Measurements from ENCODE around the gene NT5C3B. TPM values are rescaled to one million over a fixed set of nuclear protein-coding genes. Genes with fewer than 3 reads are reported as not detected.

NT5C3B gene
- polyA plus RNA-seq, 10 donors: 32.4 to 79.1 (median 45.9) TPM

DNA sequence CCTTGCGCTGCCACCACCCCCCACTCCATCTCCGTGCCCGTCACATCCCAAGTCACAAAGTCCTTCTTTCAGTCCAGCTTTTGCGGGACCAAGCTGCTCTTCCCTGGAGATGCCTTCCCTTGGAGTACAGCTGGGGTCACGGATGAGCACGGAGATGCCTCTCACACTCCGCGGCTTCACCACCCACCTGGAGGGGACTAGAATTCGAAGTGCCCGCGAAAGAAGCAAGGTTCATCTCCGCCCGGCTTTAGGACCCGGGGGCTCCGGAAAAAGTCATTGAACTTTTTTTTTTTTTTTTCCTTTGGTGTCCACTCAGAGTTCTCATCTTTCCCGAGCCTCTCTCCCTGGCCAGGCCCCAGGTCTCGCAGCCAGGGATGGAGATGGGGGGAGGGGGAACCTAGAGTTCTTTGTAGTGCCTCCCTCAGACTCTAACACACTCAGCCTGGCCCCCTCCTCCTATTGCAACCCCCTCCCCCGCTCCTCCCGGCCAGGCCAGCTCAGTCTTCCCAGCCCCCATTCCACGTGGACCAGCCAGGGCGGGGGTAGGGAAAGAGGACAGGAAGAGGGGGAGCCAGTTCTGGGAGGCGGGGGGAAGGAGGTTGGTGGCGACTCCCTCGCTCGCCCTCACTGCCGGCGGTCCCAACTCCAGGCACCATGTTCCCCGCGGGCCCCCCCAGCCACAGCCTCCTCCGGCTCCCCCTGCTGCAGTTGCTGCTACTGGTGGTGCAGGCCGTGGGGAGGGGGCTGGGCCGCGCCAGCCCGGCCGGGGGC, 23.5 kb downstream of the NT5C3B start, which contains the start of gene FKBP10:
FKBP10 (plus strand) TSS at position 624 of the 771 bp plus-strand sequence; CDS start at position 655, 31 bp downstream.
- DNase-seq: peak; percentile 92 to 97 (median 93)

DNA sequence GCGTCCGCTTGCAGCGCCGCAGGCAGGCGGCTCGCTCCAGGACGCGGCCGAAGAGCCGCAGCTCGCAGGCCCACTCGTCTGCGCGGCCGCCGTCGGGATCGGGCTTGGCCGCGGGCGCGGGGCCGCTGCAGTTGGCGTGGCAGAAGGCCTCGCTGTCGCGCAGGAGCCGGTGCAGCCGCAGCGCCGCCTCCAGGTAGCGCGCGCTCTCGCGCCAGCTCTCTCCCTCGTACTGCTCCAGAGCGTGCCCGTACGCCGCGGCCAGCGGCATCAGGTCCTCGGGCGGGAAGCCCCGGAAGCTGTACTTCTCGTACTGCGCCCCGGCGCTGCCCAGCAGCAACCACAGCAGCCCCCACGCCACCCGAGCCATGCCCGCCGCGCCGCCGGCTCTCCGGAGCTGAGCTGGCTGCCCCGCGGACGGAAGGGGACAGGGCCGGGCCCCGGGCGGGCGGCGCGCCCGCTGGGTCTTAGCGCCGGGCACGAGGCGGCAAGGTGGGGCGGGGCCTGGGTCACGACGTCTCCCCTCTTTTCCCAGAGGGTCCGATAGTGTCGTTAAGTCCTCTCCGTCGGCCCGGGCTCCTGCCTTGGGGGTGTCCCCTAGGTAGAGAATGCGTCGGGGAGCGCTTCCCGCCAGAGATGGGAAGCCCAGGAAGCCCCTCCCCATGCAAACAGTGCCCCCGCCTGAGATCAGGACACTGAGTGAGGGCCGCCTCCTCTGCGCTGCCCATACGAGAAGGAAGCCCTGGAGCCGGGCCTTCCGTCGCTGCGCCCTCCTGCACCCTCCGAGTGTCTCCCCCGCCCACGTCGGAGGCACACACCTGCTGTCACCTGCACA, 24.3 kb downstream of the NT5C3B start, which contains the start of gene P3H4:
P3H4 (minus strand) TSS at position 401 of the 832 bp plus-strand sequence; CDS start at position 367, 34 bp downstream.
- peak; percentile 78 to 98 (median 91) for DNase-seq

DNA sequence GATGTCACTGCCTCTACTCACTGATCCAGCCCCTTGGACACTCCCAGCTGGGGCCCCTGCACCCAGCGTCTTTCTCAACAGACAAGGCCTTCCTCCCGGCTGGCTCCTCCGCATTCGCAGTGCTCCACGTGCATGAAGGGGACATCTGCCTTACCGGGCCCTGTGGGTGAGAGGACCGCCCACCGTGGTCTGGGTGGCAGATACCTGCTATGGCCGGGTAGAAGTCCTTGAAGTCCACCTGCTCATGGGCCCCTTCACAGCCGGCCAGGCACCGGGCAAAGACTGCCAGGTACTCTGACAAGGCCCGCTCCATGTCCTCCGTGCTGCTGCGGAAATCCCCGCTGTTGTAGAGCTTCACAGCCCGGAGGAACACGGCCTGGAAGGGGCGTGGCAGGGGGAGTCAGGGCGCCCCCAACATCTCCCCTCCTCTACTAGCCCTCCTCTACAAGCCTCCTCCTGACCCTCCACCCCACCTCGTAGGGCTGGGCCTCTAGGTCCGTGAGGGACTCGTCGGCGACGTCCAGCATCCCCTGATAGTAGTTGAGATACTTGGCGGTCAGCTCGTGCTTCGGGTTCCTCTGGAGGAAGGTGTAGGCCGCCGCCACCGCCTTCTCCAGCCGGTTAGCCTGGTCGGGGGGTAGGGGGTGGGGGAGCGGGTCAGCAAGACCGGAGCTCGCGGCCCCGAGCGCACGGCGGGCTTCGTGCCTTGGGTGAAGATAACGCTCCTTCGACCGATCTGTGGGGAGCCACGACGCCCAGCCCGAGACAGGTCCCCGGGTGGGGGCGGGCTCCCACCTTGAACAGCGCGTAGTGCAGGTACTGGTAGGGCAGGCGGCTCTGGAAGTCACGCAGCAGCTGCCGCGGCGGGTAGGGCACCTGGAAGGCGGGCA, 25.1 kb downstream of the NT5C3B start:
- no peak for DNase-seq

DNA sequence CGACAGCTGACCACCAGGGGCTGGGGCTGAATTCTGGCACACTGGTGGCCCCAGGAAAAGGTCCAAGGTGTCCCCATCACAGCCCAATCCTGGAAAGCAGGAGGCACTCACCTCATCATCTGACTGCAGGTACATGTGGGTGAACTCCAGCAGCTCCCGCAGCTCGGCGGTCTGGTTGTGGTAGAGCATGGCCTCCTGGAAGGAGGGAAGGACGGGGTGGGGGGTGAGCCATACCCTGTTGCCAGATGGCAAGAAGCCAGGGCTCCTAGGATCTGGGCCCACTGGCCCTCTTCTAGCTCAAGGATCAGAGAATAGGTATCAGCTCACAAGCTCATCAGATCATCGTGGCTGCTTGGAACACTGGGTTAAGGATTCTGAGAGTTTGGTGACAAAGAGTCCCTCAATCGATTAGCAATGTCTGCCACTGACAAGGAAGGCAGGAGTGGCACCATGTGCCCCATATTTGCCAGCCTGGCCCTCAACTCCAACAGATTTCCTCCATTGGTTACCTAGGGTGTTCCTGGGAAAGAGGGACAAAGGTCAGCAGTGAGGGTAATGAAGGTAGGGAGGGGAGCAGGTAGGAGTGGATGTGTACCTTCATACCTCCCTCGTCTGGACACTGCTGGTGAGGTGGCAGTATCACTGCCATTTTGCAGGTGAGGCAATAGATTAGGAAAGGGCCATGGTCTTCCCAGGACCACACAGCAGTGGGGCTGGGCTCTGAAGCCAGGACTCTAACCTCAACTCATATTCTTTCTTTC, 29.2 kb downstream of the NT5C3B start:
- DNase-seq: no peak

DNA sequence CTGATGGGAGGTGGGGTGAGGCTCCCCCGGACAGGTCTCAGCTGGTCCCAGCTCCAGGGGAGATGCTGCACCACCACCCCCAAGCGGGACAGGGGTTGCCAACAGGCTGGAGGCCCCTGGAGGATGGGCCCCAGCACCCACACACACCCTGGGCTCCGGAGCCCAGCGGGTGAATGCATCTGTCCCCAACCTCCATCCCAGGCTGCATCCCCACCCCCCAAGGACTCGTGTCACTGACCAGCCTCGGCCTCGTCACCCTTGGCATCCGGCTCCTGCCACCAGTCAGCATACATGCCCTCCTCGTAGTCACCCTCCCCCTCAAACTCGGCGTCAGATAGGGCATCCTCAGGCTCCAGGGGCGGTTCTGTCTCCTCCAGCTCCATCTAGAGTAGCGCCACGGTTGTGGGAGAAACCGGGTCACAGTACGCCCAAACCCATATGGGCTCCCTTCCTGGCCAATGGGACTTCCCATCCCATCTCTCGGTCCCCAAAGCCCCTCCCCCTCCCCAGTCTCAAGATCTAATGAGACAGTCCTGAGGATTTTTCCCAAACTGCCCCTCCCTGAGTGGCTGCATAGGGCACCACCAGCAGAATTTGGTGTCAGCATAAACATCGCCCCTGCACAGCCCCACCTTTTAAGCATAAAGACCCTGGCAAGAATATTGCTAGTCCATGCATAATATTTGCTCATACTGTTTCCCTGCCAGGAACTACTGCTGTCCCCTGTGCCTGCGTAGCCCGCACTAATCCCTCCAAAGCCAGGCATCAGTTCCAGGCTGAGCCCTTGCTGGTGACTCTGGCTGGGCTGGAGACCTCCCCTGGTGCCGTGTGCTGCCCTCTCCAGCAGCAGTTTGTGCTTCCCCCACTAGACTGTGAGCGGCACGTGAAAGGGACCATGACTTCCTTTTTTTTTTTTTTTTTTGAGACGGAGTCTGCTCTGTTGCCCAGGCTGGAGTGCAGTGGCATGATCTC, 32.7 kb downstream of the NT5C3B start:
- peak in 1 of 3 donors; percentile 33 for DNase-seq

DNA sequence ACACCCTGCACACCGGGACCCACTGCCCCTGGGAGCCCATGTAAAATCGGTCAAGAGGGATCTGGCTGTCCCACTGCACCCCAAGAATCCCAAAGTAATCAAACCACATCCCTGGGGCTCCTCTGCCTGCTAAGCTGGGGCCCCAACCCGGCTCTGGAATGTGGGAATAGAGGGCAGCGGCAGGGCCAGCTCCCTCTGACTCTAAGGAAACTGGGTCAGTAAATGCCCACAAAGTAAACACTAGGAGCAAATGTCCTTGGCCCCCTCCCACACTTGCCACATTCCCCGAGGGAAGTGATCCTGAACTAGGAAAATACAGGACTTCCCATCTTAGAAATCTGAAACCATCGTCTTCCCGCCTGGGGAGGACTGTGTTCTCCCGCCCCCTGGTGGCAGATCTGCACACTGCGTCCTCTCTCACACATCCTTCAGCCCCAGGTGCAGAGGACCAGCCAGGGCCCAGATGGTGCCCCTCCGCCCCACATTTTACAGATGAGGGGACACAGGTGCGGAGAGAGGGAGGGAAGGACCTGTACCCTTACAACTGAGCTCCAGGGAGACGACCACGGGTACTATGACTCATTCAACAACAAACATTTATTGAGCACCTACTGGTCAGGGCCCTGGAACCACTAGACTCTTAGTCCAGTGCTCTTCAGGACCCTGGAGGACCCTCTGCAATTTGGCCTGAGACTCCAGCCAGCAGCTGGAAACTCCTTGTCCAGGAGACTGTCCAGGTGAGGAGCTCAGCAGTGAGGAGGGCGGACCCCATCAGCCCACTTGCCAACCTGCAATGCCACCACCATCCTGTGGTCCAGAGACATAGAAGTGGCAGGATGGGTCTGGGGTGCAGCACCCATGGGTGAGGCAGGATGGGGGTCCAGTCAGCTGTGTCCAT, 34.4 kb downstream of the NT5C3B start:
- peak; percentile 64 to 91 (median 86) for DNase-seq

DNA sequence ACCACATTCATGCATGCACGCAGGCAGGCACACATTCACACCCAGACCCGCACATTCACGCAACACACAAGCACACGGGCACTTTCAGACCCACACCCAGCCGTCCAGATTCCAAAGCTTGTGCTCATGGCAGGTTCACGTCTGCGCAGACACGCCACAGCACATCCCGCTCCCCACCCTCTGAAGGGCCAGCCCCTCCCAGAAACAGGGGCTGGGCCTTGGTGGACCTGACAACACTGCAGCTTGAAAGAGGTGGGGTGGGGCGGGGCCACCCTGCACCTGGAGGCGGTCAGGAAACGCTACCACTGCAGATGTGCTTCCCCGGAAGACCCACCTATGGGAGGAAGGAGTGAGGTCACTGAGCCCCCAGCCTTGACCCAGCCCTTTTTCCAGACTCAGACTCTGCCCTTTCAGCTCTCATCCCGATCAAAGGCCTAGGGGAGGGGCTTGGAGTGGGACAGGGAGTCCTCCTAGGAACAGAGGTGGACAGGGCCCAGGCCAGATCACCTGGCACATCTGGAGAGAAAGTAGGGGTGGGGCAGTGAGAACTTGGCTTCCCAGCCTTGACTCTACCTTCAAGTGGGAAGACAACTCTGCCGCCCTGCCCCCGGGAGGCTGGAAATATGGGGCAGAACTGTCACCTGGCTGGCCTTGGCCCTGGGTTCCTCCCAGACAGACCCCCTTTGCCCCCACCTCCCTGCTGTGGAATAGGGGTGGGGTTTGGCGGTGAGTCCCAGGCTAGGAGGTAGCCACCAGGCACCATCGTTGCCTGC, 35.2 kb downstream of the NT5C3B start:
- DNase-seq: no peak

DNA sequence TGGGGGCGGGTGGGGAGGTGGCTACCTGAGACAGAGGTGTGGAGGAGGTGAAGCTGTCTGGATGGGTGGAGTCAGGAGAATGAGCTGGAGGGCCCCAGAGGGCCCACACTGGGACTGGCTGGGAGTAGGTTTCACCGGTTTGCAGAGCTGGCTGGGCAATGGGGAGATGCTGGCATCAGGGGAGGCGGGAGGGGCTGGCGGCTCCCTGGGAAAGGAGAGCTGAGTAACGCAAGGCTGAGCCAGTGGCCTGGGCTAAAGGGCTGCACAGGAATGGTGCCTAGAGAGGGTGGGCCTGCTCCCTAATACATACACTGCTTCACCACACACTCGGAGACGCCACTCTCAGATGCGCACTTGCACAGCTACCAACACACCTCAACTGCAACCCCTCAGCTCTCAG, 36.7 kb downstream of the NT5C3B start:
- no peak for DNase-seq

DNA sequence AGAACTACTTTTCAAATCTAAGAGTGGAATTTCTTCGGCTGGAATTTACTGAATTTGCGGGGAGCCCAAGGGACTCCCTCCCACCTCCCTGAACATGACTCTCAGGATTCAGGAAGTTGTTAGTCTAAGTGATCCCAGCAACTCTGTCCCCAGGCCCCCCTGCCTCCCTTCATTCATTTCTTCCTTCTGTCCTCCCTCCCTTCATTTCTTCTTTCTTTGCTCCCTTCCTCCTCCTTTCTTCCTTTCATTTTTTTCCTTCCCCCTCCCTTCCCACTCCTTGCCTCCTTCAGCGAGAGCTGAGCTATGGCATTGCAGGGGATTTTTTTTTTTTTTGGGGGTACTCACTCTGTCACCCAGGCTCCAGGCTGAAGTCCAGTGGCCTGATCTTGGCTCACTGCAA, 38.7 kb downstream of the NT5C3B start:
- no peak for DNase-seq

DNA sequence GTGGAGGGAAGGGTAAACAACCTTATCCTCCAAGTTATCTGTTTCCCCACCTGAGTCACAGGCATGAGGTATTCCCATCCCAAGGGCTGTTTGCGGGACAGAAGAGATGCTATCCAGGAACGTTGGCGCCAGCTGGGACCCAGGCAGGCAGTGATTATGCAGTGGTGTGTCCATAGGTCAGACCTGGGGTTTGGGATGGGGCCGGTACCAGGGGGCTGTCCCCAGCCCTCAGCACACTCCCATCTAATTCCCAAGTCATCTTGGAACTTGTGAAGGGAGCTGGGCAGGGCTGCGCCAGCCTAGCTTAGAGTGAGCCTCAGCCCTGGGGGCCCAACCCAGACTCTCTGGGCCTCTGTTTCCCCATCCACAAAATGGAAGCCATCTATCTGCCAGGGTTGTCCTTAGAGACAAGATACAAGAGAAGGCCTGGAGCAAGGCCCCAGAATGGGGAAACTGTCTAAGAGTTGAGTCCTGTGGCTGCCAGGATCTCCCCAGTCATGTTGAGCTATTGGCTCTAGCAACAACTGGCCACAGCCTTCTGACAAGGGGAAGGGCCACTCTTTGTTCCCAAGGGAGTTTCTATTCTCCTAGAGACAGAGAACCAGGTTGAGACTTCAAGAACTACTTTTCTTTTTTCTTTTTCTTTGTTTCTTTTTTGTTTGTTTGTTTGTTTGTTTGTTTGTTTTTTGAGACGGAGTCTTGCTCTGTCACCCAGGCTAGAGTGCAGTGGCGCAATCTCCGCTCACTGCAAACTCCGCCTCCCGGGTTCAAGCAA, 39.7 kb downstream of the NT5C3B start:
- no peak for DNase-seq

DNA sequence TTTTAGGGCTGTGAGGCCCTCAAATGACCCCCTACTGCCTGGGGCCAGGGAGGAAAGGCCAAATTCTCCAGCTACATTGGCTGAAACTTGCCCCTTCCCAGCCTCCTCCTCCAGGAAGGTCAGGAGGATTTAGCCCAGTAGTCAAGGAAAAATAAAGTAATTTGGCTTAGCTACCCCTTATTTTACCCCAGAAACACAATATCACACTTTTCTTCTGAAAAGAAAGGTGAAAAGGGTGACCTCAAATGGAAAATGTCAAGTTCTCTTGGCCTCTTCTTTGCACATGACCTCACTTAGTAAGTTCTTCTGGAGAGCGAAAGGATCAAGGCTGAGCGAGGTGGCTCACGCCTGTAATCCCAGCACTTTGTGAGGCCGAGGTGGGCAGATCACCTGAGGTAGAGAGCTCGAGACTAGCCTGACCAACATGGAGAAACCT, 41.5 kb downstream of the NT5C3B start:
- DNase-seq: no peak

DNA sequence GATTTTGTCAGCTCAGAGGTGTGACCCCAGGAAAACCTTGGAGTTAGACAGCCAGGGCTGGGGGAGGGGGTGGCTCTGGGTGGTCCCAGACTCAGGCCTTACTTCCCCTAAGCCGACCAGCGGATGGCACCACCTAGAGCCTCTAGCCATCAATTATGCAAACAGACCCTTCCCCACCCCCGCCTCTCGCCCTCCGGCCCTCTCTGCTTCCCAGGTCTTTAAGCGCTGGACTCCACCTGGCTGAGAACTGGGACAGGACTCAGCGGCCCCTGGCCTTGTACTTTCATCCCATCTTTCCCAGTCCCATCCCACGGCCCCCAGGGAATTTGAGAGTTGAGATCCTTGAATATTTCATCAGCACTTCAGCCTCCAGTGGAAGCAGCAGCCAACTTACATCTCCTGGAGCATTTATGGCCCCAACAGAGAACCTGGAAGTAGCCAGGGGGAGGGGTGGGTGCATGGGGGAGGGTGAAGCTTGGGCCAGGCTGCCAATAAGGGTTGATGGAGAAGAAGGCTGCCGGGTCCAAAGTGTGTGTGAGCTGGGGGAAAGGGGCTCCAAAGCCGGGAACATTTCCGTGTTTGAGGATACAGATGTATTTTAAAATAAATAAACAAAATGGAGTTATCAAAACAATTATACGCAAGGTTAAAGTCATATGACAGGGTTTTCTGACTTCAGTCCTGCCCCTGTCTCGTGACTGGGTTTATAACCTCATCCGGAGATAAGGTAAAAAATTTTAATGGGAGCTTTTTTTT, 42.1 kb downstream of the NT5C3B start:
- no peak for DNase-seq

DNA sequence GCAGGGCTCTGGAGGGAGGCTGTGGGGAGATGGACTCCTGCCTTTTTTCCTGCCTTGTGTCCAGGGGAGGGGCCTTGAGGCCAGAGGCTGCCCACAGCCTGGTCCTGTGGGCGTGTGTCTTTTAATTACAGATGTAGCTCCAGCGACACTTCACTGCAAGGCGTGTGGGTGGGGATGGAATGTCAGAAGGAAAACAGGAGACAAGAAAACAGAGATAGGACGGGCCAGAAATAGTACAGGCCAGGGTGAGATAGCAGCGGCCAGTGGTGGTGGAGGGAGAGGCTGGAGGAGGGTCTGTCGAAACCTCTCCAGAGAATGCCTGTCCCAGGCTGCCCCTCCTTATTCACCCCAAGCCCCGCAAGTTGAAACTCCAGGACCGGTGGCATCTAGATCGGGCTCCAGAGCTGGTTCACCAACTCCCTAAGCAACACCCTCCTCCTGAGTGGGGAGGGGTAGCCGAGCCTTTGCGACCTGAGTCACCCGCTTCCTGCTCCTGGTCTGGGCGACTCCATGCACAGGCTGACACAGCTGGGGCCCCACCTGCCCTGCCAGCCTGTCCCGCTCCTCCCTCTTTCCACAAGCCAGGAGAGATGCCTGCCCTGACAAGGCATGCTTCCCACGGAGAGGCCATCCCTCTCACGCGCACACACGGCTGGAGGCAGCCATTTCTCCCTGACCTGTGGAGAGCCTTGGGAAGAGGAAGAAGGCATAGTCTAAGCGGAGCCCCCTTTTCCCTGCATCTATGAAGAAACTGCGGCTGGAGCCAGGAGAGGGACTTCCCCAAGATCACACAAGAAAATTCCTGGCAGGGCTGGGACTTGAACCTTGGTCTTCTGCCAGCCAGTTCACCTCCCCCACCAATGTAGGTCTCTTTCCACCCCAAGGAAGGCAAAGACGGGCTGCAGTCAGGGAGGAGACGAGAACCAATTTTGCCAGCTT, 42.9 kb downstream of the NT5C3B start:
- no peak for DNase-seq

DNA sequence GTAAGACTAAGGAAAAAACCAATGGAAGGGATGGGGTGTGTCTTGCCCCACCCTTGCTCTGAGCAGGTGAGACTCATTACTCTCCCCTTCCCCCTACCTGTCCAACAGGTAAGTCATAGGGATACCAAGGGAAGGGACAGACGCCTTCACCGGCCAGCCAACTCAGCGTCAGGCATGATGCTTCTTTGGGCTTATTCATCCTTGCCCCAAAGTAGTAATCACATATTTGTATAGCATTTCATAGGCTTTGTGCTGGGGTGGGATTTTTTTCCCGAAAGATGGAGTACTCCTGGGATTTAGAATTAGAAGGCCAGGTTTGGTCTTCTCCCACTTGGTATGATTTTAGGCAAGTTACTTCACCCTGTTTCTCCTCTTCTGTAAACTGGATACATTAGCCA, 49.0 kb downstream of the NT5C3B start:
- DNase-seq: no peak

All from muscle of back (tissue), 11 donors.